ENCODE results near the gene GJA4.

GJA4 gene

DNA sequence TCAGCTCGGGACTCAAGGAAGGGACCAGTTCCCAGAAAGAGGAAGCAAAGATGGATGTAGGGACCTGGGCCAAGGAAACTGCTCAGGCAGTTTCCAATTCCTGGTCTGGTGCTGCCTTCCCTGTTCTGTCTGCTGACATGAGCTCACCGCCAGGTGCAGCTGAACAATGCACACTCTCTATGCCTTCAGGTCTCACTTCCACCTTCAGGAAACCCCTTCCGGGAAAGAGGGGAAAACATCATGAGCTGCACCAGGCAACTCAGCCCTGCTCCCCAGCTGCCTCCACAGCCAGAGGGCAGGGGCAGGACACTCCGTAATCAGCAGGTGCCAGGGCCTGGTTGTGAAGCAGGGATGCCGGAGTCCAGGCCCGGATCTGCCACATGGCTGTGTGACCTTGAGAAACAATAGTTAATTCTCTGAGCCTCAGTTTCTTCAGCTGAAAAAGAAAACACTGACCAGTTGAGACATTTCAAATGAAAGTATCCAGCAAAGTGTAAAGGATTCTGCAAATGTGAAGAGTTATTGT lies 39.0 kb downstream of the GJA4 start:
- H3K4me3 ChIP-seq (ENCODE audit: insufficient read depth, low read depth, low read length) = no peak overlapping the region
- no peak overlapping the region for H3K27ac ChIP-seq (ENCODE audit: insufficient read depth, low read depth, low read length, poor library complexity, severe bottlenecking)
- no peaks in the 10 kb centered on the region for H3K36me3 ChIP-seq (ENCODE audit: control insufficient read depth, insufficient read depth, low read length)
- WGBS, 2 experiments = 90 to 94% methylated on average over 6 of the region's 6 CpGs
- no peaks in the 10 kb centered on the region for H3K9me3 ChIP-seq (ENCODE audit: control insufficient read depth, low read length)
- H3K4me1 ChIP-seq (ENCODE audit: control insufficient read depth, insufficient read depth, low read length) = no peaks in the 10 kb centered on the region
- H3K27me3 ChIP-seq (ENCODE audit: control insufficient read depth, insufficient read depth, low read length, poor library complexity, severe bottlenecking) = no peaks in the 10 kb centered on the region

DNA sequence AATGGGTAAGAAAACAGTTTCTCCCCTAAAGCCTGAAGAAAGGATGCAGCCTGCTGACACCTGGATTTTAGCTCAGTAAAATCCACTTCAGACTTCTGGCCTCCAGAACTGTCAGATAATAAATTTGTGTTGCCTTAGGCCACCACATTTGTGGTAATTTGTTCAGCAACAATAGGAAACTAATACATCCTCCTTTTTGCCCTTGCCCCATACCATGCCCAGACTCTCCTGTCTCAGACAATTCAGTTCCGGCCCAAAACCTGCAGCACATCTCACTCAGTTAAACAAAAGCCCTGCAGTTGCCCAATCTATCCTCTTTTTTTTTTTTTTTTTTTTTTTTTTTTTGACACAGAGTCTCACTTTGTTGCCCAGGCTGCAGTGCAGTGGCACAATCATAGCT lies 40.9 kb downstream of the GJA4 start:
- no peaks in the 10 kb centered on the region for H3K36me3 ChIP-seq (ENCODE audit: control insufficient read depth, insufficient read depth, low read length)
- WGBS, 2 experiments = 88 to 89% methylated on average over 1 of the region's 1 CpG
- H3K9me3 ChIP-seq (ENCODE audit: control insufficient read depth, low read length) = no peaks in the 10 kb centered on the region
- no peak overlapping the region for H3K4me3 ChIP-seq (ENCODE audit: insufficient read depth, low read depth, low read length)
- H3K27ac ChIP-seq (ENCODE audit: insufficient read depth, low read depth, low read length, poor library complexity, severe bottlenecking) = no peak overlapping the region
- no peaks in the 10 kb centered on the region for H3K27me3 ChIP-seq (ENCODE audit: control insufficient read depth, insufficient read depth, low read length, poor library complexity, severe bottlenecking)
- H3K4me1 ChIP-seq (ENCODE audit: control insufficient read depth, insufficient read depth, low read length) = no peaks in the 10 kb centered on the region

DNA sequence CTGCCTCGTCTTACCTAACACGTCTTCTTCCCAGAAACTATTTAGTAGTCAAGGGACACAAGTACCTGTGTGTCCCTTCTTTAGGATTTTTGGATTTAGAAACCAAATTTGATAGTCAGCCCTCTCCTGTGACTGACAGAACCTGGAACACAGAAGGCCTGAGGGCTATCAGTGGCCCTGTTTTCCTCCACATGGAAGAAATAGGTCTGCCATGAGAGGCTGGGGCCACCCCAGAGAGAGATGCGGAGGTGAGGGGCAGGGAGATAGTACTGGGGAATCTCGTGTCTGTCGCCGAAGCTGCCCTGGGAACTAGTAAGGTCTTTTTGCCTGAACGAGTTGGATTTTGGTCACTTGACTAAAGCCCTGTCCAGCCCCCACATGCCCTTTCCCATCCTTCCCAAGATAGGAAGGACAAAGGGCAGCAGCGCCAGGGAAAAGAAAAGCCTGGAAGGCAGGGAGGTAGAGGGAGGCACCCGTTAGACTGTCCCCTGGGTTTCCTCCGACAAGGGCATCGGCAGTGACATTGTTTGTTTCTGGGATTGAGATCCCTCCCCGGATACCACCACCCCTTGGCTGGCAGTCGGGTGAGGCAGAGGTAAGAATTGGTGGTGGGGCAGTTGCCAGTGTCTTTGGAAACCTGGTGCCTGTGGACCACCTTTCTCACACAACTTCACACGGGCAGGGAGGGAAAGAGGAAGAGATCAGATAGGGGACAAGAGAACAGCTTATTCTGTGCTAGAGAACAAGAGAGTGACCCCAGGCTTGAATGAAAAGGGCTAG lies 46.9 kb downstream of the GJA4 start:
- Histone ChIP-seq H3K36me3 (ENCODE audit: control insufficient read depth, insufficient read depth, low read length) (no peaks in the 10 kb centered on the region), H3K4me3 (ENCODE audit: insufficient read depth, low read depth, low read length) (no peak overlapping the region), H3K4me1 (ENCODE audit: control insufficient read depth, insufficient read depth, low read length) (peaks cover 25% of the 10 kb centered on the region), H3K27me3 (ENCODE audit: control insufficient read depth, insufficient read depth, low read length, poor library complexity, severe bottlenecking) (no peaks in the 10 kb centered on the region), H3K9me3 (ENCODE audit: control insufficient read depth, low read length) (no peaks in the 10 kb centered on the region), H3K27ac (ENCODE audit: insufficient read depth, low read depth, low read length, poor library complexity, severe bottlenecking) (no peak overlapping the region)
- 86 to 88% methylated on average over 14 of the region's 14 CpGs for WGBS, 2 experiments

GRCh38 chr1:34840426-34840825 lies 47.6 kb downstream of the GJA4 start:
- peaks cover 32% of the 10 kb centered on the region for H3K4me1 ChIP-seq (ENCODE audit: control insufficient read depth, insufficient read depth, low read length)
- H3K27me3 ChIP-seq (ENCODE audit: control insufficient read depth, insufficient read depth, low read length, poor library complexity, severe bottlenecking) = no peaks in the 10 kb centered on the region
- no peak overlapping the region for H3K27ac ChIP-seq (ENCODE audit: insufficient read depth, low read depth, low read length, poor library complexity, severe bottlenecking)
- H3K36me3 ChIP-seq (ENCODE audit: control insufficient read depth, insufficient read depth, low read length) = no peaks in the 10 kb centered on the region
- WGBS, 2 experiments = 88 to 91% methylated on average over 3 of the region's 3 CpGs
- H3K4me3 ChIP-seq (ENCODE audit: insufficient read depth, low read depth, low read length) = no peak overlapping the region
- no peaks in the 10 kb centered on the region for H3K9me3 ChIP-seq (ENCODE audit: control insufficient read depth, low read length)

GRCh38 chr1:34842073-34842472 lies 49.3 kb downstream of the GJA4 start:
- H3K36me3 ChIP-seq (ENCODE audit: control insufficient read depth, insufficient read depth, low read length) = no peaks in the 10 kb centered on the region
- H3K4me3 ChIP-seq (ENCODE audit: insufficient read depth, low read depth, low read length) = no peak overlapping the region
- H3K9me3 ChIP-seq (ENCODE audit: control insufficient read depth, low read length) = no peaks in the 10 kb centered on the region
- no peaks in the 10 kb centered on the region for H3K27me3 ChIP-seq (ENCODE audit: control insufficient read depth, insufficient read depth, low read length, poor library complexity, severe bottlenecking)
- no peak overlapping the region for H3K27ac ChIP-seq (ENCODE audit: insufficient read depth, low read depth, low read length, poor library complexity, severe bottlenecking)
- H3K4me1 ChIP-seq (ENCODE audit: control insufficient read depth, insufficient read depth, low read length) = peaks cover 33% of the 10 kb centered on the region
- WGBS, 2 experiments = 70 to 83% methylated on average over 3 of the region's 3 CpGs

DNA sequence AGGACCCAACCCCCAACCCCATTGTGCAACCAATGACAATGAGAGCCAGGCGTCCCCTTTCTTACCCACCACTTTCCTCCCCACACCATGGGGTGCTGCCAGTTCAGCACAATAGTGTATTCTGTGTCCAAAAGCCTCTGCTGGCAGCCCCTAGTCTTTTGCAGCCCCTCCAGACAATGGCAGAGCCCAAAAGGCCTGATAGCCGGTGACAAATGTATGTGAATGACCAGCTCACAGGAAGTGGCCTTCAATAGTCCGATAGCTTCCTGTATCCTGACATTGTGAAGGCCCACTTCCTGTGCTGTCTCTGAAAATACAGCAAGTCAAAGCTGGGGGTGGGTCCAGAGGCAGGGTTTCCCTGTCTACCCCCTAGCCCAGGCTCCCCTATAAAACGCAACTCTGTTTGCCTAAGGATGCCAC lies 50.2 kb downstream of the GJA4 start:
- WGBS, 2 experiments = 47 to 60% methylated on average over 4 of the region's 4 CpGs
- Histone ChIP-seq H3K27ac (ENCODE audit: insufficient read depth, low read depth, low read length, poor library complexity, severe bottlenecking) (no peak overlapping the region), H3K36me3 (ENCODE audit: control insufficient read depth, insufficient read depth, low read length) (no peaks in the 10 kb centered on the region), H3K9me3 (ENCODE audit: control insufficient read depth, low read length) (no peaks in the 10 kb centered on the region), H3K4me3 (ENCODE audit: insufficient read depth, low read depth, low read length) (no peak overlapping the region), H3K27me3 (ENCODE audit: control insufficient read depth, insufficient read depth, low read length, poor library complexity, severe bottlenecking) (no peaks in the 10 kb centered on the region), H3K4me1 (ENCODE audit: control insufficient read depth, insufficient read depth, low read length) (peaks cover 33% of the 10 kb centered on the region)

- no peak overlapping the region for H3K4me3 ChIP-seq (ENCODE audit: insufficient read depth, low read depth, low read length)
- WGBS, 2 experiments = 54 to 61% methylated on average over 13 to 14 of the region's 14 CpGs
Measured at GRCh38 chr1:34843392-34844251, 50.8 kb downstream of the GJA4 start.

DNA sequence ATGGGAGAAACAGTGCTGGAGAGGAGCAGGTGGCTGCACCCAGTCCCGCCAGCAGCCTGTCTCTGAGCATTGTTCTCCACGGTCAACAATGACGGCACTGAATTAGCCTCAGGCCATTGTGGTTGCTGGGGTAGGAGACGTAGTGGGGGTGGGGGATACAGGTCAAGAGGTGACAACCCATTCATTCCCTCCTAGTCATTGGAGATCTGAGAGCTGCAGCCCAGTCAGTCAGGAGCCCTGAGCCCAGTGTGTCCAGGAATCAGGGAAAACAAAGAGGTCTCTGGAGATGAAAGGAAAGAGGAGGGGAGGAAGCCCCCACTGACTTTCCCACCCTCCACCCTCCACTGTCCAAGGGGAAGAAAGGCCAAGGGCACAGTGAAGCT lies 51.4 kb downstream of the GJA4 start:
- Histone ChIP-seq H3K4me1 (ENCODE audit: control insufficient read depth, insufficient read depth, low read length) (peaks cover 33% of the 10 kb centered on the region), H3K4me3 (ENCODE audit: insufficient read depth, low read depth, low read length) (no peak overlapping the region)

More at GRCh38 chr1:34843392-34844251, 50.8 kb downstream of the GJA4 start:
- Histone ChIP-seq H3K4me1 (ENCODE audit: control insufficient read depth, insufficient read depth, low read length) (peaks cover 33% of the 10 kb centered on the region), H3K9me3 (ENCODE audit: control insufficient read depth, low read length) (no peaks in the 10 kb centered on the region), H3K27me3 (ENCODE audit: control insufficient read depth, insufficient read depth, low read length, poor library complexity, severe bottlenecking) (no peaks in the 10 kb centered on the region), H3K36me3 (ENCODE audit: control insufficient read depth, insufficient read depth, low read length) (no peaks in the 10 kb centered on the region), H3K27ac (ENCODE audit: insufficient read depth, low read depth, low read length, poor library complexity, severe bottlenecking) (peak overlapping the region; percentile 70)

More for the DNA sequence above, 51.4 kb downstream of the GJA4 start:
- H3K27ac ChIP-seq (ENCODE audit: insufficient read depth, low read depth, low read length, poor library complexity, severe bottlenecking) = peak overlapping the region; percentile 70
- no peaks in the 10 kb centered on the region for H3K27me3 ChIP-seq (ENCODE audit: control insufficient read depth, insufficient read depth, low read length, poor library complexity, severe bottlenecking)
- H3K9me3 ChIP-seq (ENCODE audit: control insufficient read depth, low read length) = no peaks in the 10 kb centered on the region
- 7% methylated on average over 4 of the region's 4 CpGs for WGBS, 2 experiments
- H3K36me3 ChIP-seq (ENCODE audit: control insufficient read depth, insufficient read depth, low read length) = no peaks in the 10 kb centered on the region

All from ectodermal cell (in vitro differentiated cells).